Measurements from ENCODE around the gene RNF182. TPM values are rescaled to one million over a fixed set of nuclear protein-coding genes. Genes with fewer than 3 reads are reported as not detected.
"Not testable (repeated sequence)": the region's sequence is repeated elsewhere in the genome, so short reads cannot be mapped to it uniquely, and the experiment has no call there.

RNF182 gene
- total and polyA plus RNA-seq, 9 of the 15 experiments (the other 6 are each of a cell fraction or from before 2014, with no cell fraction given), result 12.8 to 22.8 (median 17.5) TPM

DNA sequence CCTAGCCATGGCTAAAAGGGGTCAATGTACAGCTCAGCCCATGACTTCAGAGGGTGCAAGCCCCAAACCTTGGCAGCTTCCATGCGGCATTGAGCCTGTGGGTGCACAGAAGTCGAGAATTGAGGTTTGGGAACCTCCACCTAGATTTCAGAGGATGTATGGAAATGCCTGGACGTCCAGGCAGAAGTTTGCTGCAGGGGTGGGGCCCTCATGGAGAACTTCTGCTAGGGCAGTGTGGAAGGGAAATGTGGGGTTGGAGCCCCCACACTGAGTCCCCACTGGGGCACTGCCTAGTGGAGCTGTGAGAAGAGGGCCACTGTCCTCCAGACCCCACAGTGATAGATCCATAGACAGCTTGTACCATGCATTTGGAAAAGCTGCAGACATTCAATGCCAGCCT, 47.9 kb downstream of the RNF182 start (continued):
- TF ChIP-seq, protein P1, sequence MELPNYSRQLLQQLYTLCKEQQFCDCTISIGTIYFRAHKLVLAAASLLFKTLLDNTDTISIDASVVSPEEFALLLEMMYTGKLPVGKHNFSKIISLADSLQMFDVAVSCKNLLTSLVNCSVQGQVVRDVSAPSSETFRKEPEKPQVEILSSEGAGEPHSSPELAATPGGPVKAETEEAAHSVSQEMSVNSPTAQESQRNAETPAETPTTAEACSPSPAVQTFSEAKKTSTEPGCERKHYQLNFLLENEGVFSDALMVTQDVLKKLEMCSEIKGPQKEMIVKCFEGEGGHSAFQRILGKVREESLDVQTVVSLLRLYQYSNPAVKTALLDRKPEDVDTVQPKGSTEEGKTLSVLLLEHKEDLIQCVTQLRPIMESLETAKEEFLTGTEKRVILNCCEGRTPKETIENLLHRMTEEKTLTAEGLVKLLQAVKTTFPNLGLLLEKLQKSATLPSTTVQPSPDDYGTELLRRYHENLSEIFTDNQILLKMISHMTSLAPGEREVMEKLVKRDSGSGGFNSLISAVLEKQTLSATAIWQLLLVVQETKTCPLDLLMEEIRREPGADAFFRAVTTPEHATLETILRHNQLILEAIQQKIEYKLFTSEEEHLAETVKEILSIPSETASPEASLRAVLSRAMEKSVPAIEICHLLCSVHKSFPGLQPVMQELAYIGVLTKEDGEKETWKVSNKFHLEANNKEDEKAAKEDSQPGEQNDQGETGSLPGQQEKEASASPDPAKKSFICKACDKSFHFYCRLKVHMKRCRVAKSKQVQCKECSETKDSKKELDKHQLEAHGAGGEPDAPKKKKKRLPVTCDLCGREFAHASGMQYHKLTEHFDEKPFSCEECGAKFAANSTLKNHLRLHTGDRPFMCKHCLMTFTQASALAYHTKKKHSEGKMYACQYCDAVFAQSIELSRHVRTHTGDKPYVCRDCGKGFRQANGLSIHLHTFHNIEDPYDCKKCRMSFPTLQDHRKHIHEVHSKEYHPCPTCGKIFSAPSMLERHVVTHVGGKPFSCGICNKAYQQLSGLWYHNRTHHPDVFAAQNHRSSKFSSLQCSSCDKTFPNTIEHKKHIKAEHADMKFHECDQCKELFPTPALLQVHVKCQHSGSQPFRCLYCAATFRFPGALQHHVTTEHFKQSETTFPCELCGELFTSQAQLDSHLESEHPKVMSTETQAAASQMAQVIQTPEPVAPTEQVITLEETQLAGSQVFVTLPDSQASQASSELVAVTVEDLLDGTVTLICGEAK (IDR thresholded peaks at IDR 0.05), result not testable (repeated sequence)
- TF ChIP-seq, protein P1 (CRISPR knock-in tag; IDR thresholded peaks at IDR 0.05), result peak; percentile 11; the same call in 1 of the 2 replicates
